ENCODE data around the gene UBE2G2.

Gene UBE2G2

DNA sequence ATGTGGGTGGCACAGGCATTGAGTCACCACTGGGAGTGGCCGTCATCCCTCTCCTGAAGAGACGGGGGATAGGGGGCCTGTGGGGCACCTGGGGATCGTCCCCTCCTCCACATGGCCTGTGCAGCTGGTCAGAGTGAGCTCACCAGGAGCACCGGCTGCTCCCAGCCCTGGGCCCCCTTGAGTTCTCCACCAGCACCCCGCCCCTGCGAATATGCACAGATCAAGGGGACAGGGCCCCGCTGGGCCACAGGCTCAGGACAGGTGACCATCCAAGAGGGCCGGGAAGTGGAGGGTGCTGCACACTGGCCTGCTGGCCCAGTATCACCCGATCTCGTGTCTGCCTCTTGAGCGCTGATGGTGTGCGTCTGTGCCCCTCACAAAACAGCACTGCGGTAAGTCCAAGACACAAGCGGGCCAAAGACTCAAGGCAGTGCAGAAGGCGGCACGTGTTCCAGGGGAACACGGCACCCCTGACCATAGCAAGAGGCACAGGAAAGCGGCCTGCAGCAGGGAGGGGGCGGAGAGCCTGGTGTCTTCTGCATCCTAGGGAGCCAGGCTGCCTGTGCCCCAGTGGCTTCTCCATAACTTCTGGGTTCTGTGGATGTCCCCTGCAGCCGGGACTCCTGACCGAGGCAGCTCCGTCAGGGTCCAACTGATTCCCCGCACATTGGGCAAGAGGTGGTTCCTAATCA lies 72.1 kb downstream of the UBE2G2 start:
- no peak for DNase-seq (ENCODE audit: low read depth, low spot score)

DNA sequence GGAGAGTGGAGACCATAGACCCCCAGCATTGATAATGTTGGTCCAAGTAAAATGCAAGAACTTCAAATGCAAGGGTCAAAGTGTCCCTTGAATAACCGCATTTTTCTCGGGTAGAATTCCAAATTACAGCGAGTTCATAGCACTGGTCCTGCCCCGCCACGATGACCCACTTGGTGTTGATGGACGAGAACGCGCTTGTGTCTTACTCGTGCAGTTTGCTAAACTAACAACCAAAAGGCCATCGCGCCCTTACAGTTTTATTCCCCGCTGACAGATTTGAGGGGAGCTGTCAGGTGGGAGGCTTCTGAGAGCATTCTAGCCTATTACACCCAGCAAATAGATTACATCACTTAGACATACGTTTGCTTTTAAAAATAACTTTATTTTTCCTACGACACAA lies 72.9 kb downstream of the UBE2G2 start:
- DNase-seq (ENCODE audit: low read depth, low spot score), result no peak

DNA sequence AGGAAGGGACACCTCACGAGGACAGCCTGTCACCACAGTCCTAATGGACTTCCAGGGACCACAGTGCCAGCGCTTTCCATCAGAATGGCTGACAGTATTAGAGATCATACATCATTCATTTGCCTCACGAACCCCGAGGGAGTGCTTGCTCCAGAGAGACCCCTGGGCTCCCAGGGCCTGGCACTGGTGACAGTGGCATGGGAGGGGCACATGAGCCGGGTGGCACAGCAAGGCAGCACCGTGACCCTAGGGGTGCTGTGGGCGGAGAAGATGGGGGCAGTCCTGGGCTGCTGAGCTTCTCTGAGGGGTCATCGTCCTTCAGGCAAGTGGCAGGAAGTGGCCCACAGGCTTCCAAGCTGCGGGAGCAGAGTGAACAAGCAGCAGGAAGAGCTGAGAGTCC lies 73.9 kb downstream of the UBE2G2 start:
- no peak for DNase-seq (ENCODE audit: low read depth, low spot score)

DNA sequence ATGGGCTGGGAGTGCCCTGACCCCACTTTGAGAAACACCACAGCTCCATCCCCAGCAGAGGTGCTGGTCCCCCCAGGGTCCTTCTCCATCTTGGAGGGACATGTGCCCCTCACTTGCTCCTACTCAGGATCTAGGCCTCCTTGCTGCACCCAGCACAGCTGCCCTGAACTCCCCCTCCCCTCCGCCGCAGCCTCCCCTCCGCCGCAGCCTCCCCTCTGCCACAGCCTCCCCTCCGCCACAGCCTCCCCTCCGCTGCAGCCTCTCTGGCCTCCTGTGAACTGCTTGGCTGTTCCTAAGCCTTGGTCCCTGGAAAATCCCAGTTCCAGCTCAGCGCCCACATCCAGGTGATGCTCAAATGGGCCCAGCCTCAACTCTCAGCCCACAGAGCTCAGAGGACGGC lies 74.3 kb downstream of the UBE2G2 start:
- no peak for DNase-seq (ENCODE audit: low read depth, low spot score)

DNA sequence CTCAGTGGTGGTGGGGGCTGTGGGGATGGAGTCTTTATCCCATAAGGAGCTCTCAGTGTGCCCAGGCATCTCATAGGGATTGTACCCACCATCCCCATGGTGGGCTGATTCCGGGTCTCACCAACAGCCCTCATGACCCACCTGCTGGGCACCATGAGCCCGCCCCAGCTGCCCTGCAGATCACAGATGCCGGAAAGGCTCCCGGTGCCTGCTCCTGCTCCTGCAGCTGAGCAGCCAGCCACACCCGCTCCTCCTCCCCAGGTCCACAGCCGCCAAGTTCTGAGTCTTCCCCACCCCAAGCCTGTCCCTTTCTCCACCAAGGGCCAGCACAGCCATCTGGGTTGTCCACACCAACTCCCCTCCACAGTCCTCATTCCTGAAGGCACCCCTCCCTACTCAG lies 74.8 kb downstream of the UBE2G2 start:
- DNase-seq (ENCODE audit: low read depth, low spot score), result no peak

DNA sequence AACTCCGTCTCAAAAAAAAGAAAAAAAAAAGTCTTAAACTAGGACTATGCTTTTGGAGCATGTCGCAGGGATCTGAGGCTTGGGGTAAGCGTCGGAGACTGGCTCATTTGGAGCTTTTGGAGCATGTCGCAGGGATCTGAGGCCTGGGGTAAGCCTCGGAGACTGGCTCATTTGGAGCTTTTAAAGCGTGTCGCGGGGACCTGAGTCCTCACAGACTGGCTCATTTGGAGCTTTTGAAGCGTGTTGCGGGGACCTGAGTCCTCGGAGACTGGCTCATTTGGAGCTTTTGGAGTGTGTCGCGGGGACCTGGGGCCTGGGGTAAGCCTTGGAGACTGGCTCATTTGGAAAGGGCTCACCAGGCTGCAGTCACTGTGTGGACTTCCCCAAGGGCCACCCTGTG lies 76.7 kb downstream of the UBE2G2 start:
- no peak for DNase-seq (ENCODE audit: low read depth, low spot score)

DNA sequence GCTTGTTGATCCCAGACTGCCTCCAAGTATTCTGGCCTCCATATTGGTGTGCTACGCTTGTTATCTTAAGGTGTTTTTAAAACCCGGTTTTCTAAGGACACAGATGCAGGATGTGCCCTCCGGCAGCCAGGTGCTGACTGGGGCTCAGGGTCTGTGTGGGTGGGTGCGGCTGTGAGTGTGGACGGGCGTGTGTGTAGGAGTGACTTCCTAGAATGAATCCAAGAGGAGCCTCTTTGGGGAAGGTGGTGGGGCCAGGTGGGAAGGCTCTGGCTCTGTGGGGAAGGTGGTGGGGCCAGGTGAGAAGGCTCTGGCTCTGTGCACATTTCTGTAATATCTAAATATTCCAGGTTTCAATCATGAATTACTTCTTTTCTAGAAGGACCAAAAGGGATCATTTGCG lies 77.4 kb downstream of the UBE2G2 start:
- DNase-seq (ENCODE audit: low read depth, low spot score), result no peak

DNA sequence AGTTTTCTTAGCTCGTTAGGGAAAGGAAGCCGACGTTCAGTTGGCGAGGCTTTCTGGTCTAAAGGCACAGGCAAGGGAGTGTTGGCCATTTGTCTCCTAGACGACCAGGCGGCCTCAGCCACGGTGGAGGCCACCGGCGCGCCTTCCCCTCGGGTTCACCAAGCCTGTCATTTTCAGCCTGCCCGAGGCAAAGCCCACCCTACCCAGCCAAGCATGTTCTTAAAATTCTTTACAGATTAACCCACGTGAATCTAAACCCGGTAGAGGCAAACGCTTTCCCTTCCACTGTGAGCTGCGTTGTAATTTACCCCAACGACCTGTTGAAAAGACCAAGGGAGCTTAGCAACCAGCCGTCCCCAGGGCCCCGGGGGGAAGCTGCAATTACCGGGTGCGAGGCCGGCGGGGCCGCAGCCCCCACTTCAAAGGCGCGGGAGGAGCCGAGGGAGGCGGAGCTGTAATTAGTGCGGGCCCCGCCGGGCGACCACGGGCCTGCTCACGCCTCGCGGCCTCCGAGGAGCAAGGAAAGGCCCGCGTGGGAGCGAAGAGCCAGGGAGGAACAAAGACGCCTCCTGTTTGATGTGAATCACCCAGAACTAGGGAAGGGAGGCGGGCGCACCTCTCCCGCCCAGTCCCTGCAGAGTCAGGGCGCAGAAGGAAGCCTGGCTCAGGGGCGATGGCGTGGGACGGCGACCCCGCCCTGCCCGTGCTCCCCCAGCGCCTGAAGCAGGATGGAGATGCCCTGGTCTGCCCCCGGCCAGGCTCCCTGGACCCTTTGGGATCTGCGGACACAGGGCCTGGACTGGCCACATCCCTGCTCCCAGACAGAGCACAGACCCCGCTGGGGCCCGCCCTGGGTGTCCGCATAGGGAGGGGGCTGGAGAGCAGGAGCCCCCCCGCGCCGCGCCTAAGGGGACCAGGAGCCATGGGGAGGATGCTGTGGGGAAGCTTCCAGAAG lies 78.2 kb downstream of the UBE2G2 start:
- DNase-seq (ENCODE audit: low read depth, low spot score), result no peak

DNA sequence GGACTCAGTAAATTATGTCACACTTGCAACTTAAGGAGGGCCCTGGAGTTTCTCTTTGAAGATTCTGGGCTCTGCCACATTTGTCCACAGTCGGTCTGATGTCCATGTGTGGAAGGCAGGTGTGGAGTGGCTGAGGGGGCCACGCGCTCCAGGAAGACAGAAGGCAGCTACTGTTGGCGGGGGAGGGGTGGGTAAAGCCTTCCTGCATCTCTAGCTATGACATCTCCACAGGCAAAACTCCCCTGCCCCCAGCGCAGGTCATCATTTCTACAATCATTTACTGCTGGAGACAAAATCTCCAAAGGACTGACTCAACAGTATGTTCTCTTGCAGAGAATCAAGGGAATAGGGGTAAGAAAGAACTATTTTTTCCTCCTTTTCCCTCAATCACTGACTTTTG lies 78.9 kb downstream of the UBE2G2 start:
- DNase-seq (ENCODE audit: low read depth, low spot score), result no peak

DNA sequence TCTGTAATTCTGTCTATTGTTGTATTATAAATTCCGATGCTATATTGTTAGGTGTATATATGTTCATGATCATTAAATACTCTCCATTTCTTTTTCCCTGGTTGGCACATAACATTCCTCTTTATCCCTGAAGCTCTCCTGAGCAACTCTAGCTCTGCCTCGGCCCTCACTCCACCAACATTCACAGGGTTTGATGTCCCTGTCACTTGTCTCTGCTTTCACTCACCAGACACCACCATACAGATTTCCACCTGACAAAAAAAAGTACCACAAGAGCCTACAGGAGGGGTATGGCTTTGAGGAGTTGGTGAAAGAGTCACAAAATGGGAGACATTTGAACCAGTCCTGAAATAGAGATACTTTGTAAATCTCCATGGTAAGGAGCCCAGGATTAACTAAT lies 81.5 kb downstream of the UBE2G2 start:
- DNase-seq (ENCODE audit: low read depth, low spot score), result no peak
